ENCODE data around the gene OR2T33. TPM values are rescaled to one million over a fixed set of nuclear protein-coding genes. Genes with fewer than 3 reads are reported as not detected.

Gene OR2T33
- total RNA-seq, 1 donor from 2014 or later = not detected

GRCh38 chr1:248243204-248243603 is 34.6 kb downstream of the OR2T33 start:
- FAIRE-seq (no peak), DNase-seq (ENCODE audit: low read depth) (no peak)
- H3K27me3 ChIP-seq (ENCODE audit: insufficient read depth, low read length) = no peaks in the 10 kb centered on the region
- no peaks in the 10 kb centered on the region for H3K36me3 Mint-ChIP-seq (ENCODE audit: low read depth, unreplicated experiment)
- no peak overlapping the region for H3K27ac Mint-ChIP-seq (ENCODE audit: unreplicated experiment)
- H3K4me1 ChIP-seq (ENCODE audit: insufficient read depth, low read length) = no peaks in the 10 kb centered on the region
- TF ChIP-seq CTCF (IDR thresholded peaks at IDR 0.05; ENCODE audit: insufficient read depth, low read depth, low read length) (peak; percentile 41), EZH2 (IDR thresholded peaks at IDR 0.05; ENCODE audit: insufficient read depth, low read length) (no peak)
- no peaks in the 10 kb centered on the region for H3K79me2 ChIP-seq (ENCODE audit: insufficient read depth, low read length)
- H3K4me2 ChIP-seq (ENCODE audit: low read length) = no peak overlapping the region
- H3K36me3 ChIP-seq (ENCODE audit: insufficient read depth, low read length) = no peaks in the 10 kb centered on the region
- peaks cover 6% of the 10 kb centered on the region for H3K9me3 Mint-ChIP-seq (ENCODE audit: unreplicated experiment)
- H3K27me3 Mint-ChIP-seq (ENCODE audit: low read depth, unreplicated experiment) = no peaks in the 10 kb centered on the region
- no peak overlapping the region for H3K27ac ChIP-seq (ENCODE audit: low read depth, low read length)
- H3K9ac ChIP-seq (ENCODE audit: low read length) = no peak overlapping the region
- H3K4me3 Mint-ChIP-seq (ENCODE audit: unreplicated experiment) = no peak overlapping the region
- H4K20me1 ChIP-seq (ENCODE audit: insufficient read depth, low read length) = no peaks in the 10 kb centered on the region
- H3K4me3 ChIP-seq (ENCODE audit: insufficient read depth, low read depth, low read length) = no peak overlapping the region
- H3K9me3 ChIP-seq (ENCODE audit: insufficient read depth, low read depth, low read length) = no peaks in the 10 kb centered on the region
- H3K4me1 Mint-ChIP-seq (ENCODE audit: low read depth, unreplicated experiment) = no peaks in the 10 kb centered on the region
- H2AFZ ChIP-seq (ENCODE audit: low read depth, low read length) = no peak overlapping the region

GRCh38 chr1:248239478-248239877 is 38.3 kb downstream of the OR2T33 start:
- Histone ChIP-seq H3K36me3 (ENCODE audit: insufficient read depth, low read length) (no peaks in the 10 kb centered on the region), H3K4me3 (ENCODE audit: insufficient read depth, low read depth, low read length) (no peak overlapping the region), H3K9me3 (ENCODE audit: insufficient read depth, low read depth, low read length) (peaks cover 1% of the 10 kb centered on the region), H3K4me2 (ENCODE audit: low read length) (no peak overlapping the region), H3K27me3 (ENCODE audit: insufficient read depth, low read length) (no peaks in the 10 kb centered on the region), H3K9ac (ENCODE audit: low read length) (no peak overlapping the region), H2AFZ (ENCODE audit: low read depth, low read length) (no peak overlapping the region), H3K27ac (ENCODE audit: low read depth, low read length) (no peak overlapping the region), H4K20me1 (ENCODE audit: insufficient read depth, low read length) (no peaks in the 10 kb centered on the region), H3K4me1 (ENCODE audit: insufficient read depth, low read length) (no peaks in the 10 kb centered on the region), H3K79me2 (ENCODE audit: insufficient read depth, low read length) (no peaks in the 10 kb centered on the region)
- DNase-seq (ENCODE audit: low read depth) (no peak), FAIRE-seq (no peak)
- Mint-ChIP-seq H3K27me3 (ENCODE audit: low read depth, unreplicated experiment) (no peaks in the 10 kb centered on the region), H3K9me3 (ENCODE audit: unreplicated experiment) (peaks cover 6% of the 10 kb centered on the region), H3K27ac (ENCODE audit: unreplicated experiment) (no peak overlapping the region), H3K36me3 (ENCODE audit: low read depth, unreplicated experiment) (no peaks in the 10 kb centered on the region), H3K4me1 (ENCODE audit: low read depth, unreplicated experiment) (no peaks in the 10 kb centered on the region), H3K4me3 (ENCODE audit: unreplicated experiment) (no peak overlapping the region)
- TF ChIP-seq EZH2 (IDR thresholded peaks at IDR 0.05; ENCODE audit: insufficient read depth, low read length) = no peak
- TF ChIP-seq CTCF (IDR thresholded peaks at IDR 0.05; ENCODE audit: insufficient read depth, low read depth, low read length) = no peak

GRCh38 chr1:248231117-248231516 is 46.7 kb downstream of the OR2T33 start, which contains the start of gene OR2M4:
Gene OR2M4 (plus strand): TSS chr1:248231417. CDS start chr1:248238929, 7,512 bp downstream.
- no peaks in the 10 kb centered on the region for H3K4me1 ChIP-seq (ENCODE audit: insufficient read depth, low read length)
- H3K9ac ChIP-seq (ENCODE audit: low read length) = no peak within 1 kb of the TSS
- no peak for TF ChIP-seq EZH2 (IDR thresholded peaks at IDR 0.05; ENCODE audit: insufficient read depth, low read length)
- TF ChIP-seq CTCF (IDR thresholded peaks at IDR 0.05; ENCODE audit: insufficient read depth, low read depth, low read length) = no peak
- no peaks in the 10 kb centered on the region for H3K27me3 ChIP-seq (ENCODE audit: insufficient read depth, low read length)
- no peaks in the 10 kb centered on the region for H3K36me3 ChIP-seq (ENCODE audit: insufficient read depth, low read length)
- H3K9me3 ChIP-seq (ENCODE audit: insufficient read depth, low read depth, low read length) = peaks cover 10% of the 10 kb centered on the region
- no peaks in the 10 kb centered on the region for H3K4me1 Mint-ChIP-seq (ENCODE audit: low read depth, unreplicated experiment)
- H3K27me3 Mint-ChIP-seq (ENCODE audit: low read depth, unreplicated experiment) = no peaks in the 10 kb centered on the region
- H3K27ac Mint-ChIP-seq (ENCODE audit: unreplicated experiment) = no peak within 1 kb of the TSS
- no peaks in the 10 kb centered on the region for H3K79me2 ChIP-seq (ENCODE audit: insufficient read depth, low read length)
- H3K4me3 ChIP-seq (ENCODE audit: insufficient read depth, low read depth, low read length) = no peak within 1 kb of the TSS
- no peaks in the 10 kb centered on the region for H3K36me3 Mint-ChIP-seq (ENCODE audit: low read depth, unreplicated experiment)
- H3K4me2 ChIP-seq (ENCODE audit: low read length) = no peak within 1 kb of the TSS
- H4K20me1 ChIP-seq (ENCODE audit: insufficient read depth, low read length) = no peaks in the 10 kb centered on the region
- H3K27ac ChIP-seq (ENCODE audit: low read depth, low read length) = no peak within 1 kb of the TSS
- no peak within 1 kb of the TSS for H2AFZ ChIP-seq (ENCODE audit: low read depth, low read length)
- peaks cover 4% of the 10 kb centered on the region for H3K9me3 Mint-ChIP-seq (ENCODE audit: unreplicated experiment)
- no peak within 1 kb of the TSS for H3K4me3 Mint-ChIP-seq (ENCODE audit: unreplicated experiment)
- FAIRE-seq (no peak), DNase-seq (ENCODE audit: low read depth) (no peak)

Measured in astrocyte (in vitro differentiated cells and primary cell).